ENCODE measurements around the gene VRTN.

DNA sequence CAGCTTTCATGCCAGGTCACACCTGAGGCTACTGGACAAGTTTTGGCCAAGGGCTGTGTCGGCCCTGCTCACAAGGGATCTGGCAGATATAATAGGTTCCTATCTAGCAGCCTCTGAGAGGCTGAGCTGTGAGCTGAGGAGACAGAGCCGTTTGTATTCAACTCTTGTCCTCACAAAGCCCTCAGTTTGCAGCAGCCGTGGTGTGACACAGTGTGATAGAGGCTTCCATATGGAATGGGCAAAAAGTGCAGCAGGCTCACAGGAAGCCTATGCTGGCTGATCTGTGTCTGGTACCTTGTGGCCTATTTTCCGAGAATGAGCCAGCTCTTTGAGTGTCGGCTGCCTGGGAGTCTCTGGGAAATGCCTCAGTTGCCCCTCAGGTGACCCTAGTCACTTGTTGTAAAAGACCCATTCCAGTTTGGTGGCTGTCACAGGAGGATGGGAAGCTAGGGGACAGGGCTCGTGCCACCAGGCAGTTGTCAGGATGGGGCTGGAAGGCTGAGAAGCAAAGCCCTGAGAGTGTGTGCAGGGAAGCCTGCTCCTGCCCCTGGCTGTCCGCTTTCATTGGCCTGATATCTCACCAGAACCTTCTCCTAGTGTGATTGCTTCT lies 16.1 kb downstream of the VRTN start:
- TF ChIP-seq, protein P1, sequence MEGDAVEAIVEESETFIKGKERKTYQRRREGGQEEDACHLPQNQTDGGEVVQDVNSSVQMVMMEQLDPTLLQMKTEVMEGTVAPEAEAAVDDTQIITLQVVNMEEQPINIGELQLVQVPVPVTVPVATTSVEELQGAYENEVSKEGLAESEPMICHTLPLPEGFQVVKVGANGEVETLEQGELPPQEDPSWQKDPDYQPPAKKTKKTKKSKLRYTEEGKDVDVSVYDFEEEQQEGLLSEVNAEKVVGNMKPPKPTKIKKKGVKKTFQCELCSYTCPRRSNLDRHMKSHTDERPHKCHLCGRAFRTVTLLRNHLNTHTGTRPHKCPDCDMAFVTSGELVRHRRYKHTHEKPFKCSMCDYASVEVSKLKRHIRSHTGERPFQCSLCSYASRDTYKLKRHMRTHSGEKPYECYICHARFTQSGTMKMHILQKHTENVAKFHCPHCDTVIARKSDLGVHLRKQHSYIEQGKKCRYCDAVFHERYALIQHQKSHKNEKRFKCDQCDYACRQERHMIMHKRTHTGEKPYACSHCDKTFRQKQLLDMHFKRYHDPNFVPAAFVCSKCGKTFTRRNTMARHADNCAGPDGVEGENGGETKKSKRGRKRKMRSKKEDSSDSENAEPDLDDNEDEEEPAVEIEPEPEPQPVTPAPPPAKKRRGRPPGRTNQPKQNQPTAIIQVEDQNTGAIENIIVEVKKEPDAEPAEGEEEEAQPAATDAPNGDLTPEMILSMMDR (IDR thresholded peaks at IDR 0.05): no peak
- TF ChIP-seq POLR2A (IDR thresholded peaks at IDR 0.05): no peak
